ENCODE results near the gene NXPE4. TPM values are rescaled to one million over a fixed set of nuclear protein-coding genes. Genes with fewer than 3 reads are reported as not detected.

The NXPE4 gene
- total RNA-seq, 1 donor from 2014 or later: not detected

DNA sequence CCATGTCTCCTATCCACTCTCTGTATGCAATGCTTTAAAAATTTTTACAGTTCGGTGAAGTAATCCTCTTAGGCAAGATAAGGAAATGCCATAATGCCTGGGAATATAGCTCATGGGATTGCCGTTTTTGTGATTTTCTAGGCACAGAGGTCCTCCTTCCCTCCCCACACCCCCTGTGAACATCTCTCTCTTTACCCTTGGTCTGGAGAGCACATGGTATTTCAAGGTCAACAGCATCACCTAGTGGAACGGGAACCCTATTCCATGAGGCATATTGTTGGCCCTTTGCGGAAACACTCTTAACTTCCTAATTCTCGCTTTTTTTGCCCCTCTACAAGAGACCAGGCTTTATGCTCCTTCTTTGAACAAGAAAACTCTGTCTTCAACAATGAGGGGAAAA lies 8.8 kb downstream of the NXPE4 start:
- TF ChIP-seq POLR2A (IDR thresholded peaks at IDR 0.05) (no peak), POLR2AphosphoS5 (IDR thresholded peaks at IDR 0.05; ENCODE audit: insufficient read depth in 1 of 2, low read depth in 1 of 2) (no peak)
- TF ChIP-seq, protein P1, sequence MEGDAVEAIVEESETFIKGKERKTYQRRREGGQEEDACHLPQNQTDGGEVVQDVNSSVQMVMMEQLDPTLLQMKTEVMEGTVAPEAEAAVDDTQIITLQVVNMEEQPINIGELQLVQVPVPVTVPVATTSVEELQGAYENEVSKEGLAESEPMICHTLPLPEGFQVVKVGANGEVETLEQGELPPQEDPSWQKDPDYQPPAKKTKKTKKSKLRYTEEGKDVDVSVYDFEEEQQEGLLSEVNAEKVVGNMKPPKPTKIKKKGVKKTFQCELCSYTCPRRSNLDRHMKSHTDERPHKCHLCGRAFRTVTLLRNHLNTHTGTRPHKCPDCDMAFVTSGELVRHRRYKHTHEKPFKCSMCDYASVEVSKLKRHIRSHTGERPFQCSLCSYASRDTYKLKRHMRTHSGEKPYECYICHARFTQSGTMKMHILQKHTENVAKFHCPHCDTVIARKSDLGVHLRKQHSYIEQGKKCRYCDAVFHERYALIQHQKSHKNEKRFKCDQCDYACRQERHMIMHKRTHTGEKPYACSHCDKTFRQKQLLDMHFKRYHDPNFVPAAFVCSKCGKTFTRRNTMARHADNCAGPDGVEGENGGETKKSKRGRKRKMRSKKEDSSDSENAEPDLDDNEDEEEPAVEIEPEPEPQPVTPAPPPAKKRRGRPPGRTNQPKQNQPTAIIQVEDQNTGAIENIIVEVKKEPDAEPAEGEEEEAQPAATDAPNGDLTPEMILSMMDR (IDR thresholded peaks at IDR 0.05): no peak
- H3K9me3 ChIP-seq: peaks cover 17% of the 10 kb centered on the region
- no peak overlapping the region for H3K4me3 ChIP-seq
- intact Hi-C loops (cut with DNase I): no loop called here
- no peaks in the 10 kb centered on the region for H3K36me3 ChIP-seq
- no peak for DNase-seq (ENCODE audit: extremely low spot score in 2 of 2)
- H3K4me1 ChIP-seq: no peaks in the 10 kb centered on the region
- no peak overlapping the region for H3K27ac ChIP-seq
- H3K27me3 ChIP-seq: no peaks in the 10 kb centered on the region

DNA sequence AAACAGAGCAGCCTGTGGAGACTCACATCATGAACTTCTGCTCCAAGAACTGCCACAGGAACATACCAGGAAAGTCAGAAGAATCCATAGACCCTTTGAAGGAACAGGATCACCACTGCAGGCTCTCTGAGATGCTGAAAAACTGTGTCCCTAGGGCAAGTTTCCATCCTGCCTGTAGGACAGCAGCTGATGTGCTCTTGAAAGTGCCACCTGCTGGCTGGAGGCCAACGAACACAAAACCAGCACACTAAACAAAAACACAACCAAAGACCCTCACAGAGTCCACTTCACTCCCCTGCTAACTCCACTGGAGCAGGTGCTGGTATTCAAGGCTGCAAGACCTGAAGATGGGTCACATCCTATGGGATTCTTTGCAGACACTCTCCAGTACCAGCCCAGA lies 23.9 kb downstream of the NXPE4 start:
- Histone ChIP-seq H3K36me3 (no peaks in the 10 kb centered on the region), H3K9me3 (no peaks in the 10 kb centered on the region), H3K27ac (no peak overlapping the region), H3K27me3 (no peaks in the 10 kb centered on the region), H3K4me3 (no peak overlapping the region), H3K4me1 (no peaks in the 10 kb centered on the region)
- DNase-seq (ENCODE audit: extremely low spot score in 2 of 2): no peak
- TF ChIP-seq, protein P1 (IDR thresholded peaks at IDR 0.05): no peak
- intact Hi-C loops (cut with DNase I): no loop called here

DNA sequence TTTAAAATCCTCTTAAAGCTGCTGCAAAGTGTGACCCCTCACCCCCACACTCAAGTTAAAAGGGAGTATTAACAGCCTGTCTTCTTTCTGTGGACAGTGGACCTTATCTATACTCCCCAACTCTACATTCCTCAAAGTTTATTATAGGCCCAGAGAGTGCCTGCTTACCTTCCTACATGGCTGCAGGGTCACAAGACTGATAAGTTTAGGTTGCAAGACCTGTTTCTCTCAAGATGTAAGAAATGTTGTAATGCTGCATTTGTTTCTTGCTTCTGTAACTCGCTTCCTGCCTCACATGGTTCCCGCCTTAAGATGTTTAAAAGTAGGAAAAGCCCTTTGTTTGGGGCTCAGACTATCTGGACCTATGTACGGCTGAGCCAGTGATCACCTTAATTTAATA lies 25.8 kb downstream of the NXPE4 start:
- Histone ChIP-seq H3K4me3 (no peak overlapping the region), H3K36me3 (no peaks in the 10 kb centered on the region), H3K9me3 (no peaks in the 10 kb centered on the region), H3K27me3 (no peaks in the 10 kb centered on the region), H3K4me1 (no peaks in the 10 kb centered on the region), H3K27ac (no peak overlapping the region)
- no peak for TF ChIP-seq POLR2AphosphoS5 (IDR thresholded peaks at IDR 0.05; ENCODE audit: insufficient read depth in 1 of 2, low read depth in 1 of 2)
- TF ChIP-seq, protein P1 (IDR thresholded peaks at IDR 0.05): no peak
- no peak for TF ChIP-seq POLR2A (IDR thresholded peaks at IDR 0.05)
- intact Hi-C loops (cut with DNase I): no loop called here
- DNase-seq (ENCODE audit: extremely low spot score in 2 of 2): no peak

DNA sequence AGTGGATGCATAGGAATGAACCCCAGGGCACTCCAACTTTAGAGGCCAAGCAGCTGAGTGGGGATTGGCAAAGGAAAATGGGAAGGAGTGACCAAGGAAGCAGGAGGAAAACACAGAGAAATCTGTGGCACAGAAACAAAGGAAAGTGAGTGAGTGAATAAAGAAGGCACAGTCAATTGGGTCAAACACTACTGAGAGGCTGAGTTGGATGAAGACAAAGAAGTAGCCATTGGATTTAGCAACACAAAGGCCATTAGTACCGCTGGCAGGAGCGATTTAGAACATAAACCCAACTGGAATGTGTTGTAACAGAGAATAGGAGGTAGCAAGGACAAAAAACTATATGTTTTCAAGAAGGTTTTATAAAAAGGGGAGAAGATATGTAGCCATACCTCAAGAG lies 29.3 kb downstream of the NXPE4 start:
- Histone ChIP-seq H3K36me3 (no peaks in the 10 kb centered on the region), H3K9me3 (no peaks in the 10 kb centered on the region), H3K4me3 (no peak overlapping the region), H3K27me3 (no peaks in the 10 kb centered on the region), H3K4me1 (no peaks in the 10 kb centered on the region), H3K27ac (no peak overlapping the region)
- TF ChIP-seq POLR2AphosphoS5 (IDR thresholded peaks at IDR 0.05; ENCODE audit: insufficient read depth in 1 of 2, low read depth in 1 of 2) (no peak), POLR2A (IDR thresholded peaks at IDR 0.05) (no peak)
- TF ChIP-seq, protein P1 (IDR thresholded peaks at IDR 0.05): no peak
- intact Hi-C loops (cut with DNase I): no loop called here
- no peak for DNase-seq (ENCODE audit: extremely low spot score in 2 of 2)

DNA sequence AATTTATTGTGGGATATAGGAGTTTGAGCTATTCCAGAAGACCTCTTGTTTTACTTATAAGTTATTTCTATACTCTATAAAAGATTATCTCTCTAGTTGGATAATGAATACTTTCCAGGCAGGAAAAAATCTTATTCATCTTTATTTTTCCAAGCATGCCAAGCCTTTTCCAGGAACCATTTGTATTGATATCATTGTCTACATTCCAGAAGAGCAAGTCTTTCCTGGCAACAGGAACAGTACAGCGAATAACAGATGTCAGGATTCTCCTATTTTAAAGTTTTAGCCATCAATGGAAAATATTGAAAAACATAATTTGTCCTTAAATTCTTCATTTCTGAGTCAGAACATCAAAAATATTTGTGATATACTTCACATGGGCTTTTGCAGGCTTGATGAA lies 30.8 kb downstream of the NXPE4 start:
- H3K4me3 ChIP-seq: no peak overlapping the region

More for the DNA sequence above, 30.8 kb downstream of the NXPE4 start:
- DNase-seq (ENCODE audit: extremely low spot score in 2 of 2): no peak
- Histone ChIP-seq H3K27ac (no peak overlapping the region), H3K27me3 (no peaks in the 10 kb centered on the region), H3K36me3 (no peaks in the 10 kb centered on the region), H3K4me1 (no peaks in the 10 kb centered on the region), H3K9me3 (no peaks in the 10 kb centered on the region)
- TF ChIP-seq POLR2AphosphoS5 (IDR thresholded peaks at IDR 0.05; ENCODE audit: insufficient read depth in 1 of 2, low read depth in 1 of 2) (no peak), POLR2A (IDR thresholded peaks at IDR 0.05) (no peak)
- TF ChIP-seq, protein P1 (IDR thresholded peaks at IDR 0.05): no peak
- intact Hi-C loops (cut with DNase I): no loop called here

Measured in vagina (tissue), 2 donors.